SK-N-SH (cell line): ENCODE measurements around the gene SAMD4A.

Experiments used
- EP300 ChIP-seq, 2 experiments: IDR thresholded peaks; 2 replicates each; pipeline versions ENCODE4 v1.4.0 to v1.6.1; 2012; ENCODE audit warnings: borderline replicate concordance in 1 of 2, low read depth in 1 of 2, low read length in 1 of 2
- FOSL2 ChIP-seq: IDR thresholded peaks from 2 replicates; pipeline ENCODE4 v1.4.0; 2012; ENCODE audit warnings: low read depth, mild to moderate bottlenecking, moderate library complexity, borderline replicate concordance
- JUND ChIP-seq: IDR thresholded peaks from 2 replicates; pipeline ENCODE4 v1.4.0; 2012
- NFIC ChIP-seq: IDR thresholded peaks from 2 replicates; pipeline ENCODE4 v1.4.0; 2012; ENCODE audit warnings: borderline replicate concordance
- RFX5 ChIP-seq: IDR thresholded peaks from 2 replicates; pipeline ENCODE4 v1.6.1; 2012; ENCODE audit warnings: mild to moderate bottlenecking, improper control_type of control experiment, low read length
- TF ChIP-seq, protein P1 (sequence below): fragments of 200-600 bp; sonication (generic); IDR thresholded peaks from 2 replicates; pipeline ENCODE4 v1.6.1; 2017; ENCODE audit warnings: antibody characterized with exemption, mild to moderate bottlenecking, moderate library complexity

DNA sequence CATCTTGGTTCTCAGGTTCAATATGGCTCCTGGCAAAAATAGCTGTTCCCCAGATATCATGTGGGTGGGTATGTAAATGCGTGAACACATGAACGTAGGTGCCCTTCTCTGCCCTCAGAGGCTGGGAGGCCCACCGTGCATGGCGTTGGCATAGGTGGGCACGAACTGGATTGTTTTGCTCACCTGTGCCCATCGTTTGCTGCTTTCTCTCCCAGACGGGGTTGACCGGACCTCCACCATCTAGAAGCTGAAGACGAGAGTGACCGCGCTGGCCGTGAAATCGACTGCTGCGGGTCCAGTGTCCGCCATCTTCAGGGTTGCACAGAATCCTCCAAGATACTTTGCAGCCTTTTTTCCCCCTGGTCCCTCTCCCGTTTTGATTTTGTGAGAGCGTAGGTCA lies 221.8 kb downstream of the SAMD4A start:
- TF ChIP-seq, protein P1, sequence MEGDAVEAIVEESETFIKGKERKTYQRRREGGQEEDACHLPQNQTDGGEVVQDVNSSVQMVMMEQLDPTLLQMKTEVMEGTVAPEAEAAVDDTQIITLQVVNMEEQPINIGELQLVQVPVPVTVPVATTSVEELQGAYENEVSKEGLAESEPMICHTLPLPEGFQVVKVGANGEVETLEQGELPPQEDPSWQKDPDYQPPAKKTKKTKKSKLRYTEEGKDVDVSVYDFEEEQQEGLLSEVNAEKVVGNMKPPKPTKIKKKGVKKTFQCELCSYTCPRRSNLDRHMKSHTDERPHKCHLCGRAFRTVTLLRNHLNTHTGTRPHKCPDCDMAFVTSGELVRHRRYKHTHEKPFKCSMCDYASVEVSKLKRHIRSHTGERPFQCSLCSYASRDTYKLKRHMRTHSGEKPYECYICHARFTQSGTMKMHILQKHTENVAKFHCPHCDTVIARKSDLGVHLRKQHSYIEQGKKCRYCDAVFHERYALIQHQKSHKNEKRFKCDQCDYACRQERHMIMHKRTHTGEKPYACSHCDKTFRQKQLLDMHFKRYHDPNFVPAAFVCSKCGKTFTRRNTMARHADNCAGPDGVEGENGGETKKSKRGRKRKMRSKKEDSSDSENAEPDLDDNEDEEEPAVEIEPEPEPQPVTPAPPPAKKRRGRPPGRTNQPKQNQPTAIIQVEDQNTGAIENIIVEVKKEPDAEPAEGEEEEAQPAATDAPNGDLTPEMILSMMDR: no peak
- TF ChIP-seq JUND (no peak), EP300 (IDR thresholded peaks at IDR 0.05; ENCODE audit: borderline replicate concordance in 1 of 2, low read depth in 1 of 2, low read length in 1 of 2) (no peak), FOSL2 (no peak), NFIC (no peak), RFX5 (no peak)
